ENCODE measurements around the gene FRMD4A. TPM values are rescaled to one million over a fixed set of nuclear protein-coding genes. Genes with fewer than 3 reads are reported as not detected.

Gene FRMD4A
- total RNA-seq, 1 experiment from 2014 or later, result 7.0 TPM

DNA sequence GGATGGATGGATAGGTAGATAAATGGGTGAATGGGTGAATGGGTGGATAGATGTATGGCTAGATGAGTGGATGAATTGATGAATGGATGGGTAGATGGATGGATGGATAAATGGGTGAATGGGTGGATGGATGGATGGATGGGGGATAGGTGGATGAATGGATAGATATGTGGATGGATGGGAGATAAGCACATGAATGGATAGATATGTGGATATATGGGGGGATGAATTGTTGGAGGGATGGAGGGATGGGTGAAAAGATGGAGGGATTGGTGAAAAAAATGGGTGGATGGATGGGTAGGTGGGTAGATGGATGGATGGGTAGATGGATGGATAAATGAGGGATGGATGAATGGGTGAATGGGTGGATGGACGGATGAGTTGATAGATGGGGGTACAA lies 196.4 kb downstream of the FRMD4A start:
- Mint-ChIP-seq H3K4me1 (ENCODE audit: low read depth, unreplicated experiment) (no peaks in the 10 kb centered on the region), H3K27ac (ENCODE audit: unreplicated experiment) (no peak overlapping the region), H3K27me3 (ENCODE audit: unreplicated experiment) (peaks cover 53% of the 10 kb centered on the region), H3K9me3 (ENCODE audit: low read depth, unreplicated experiment) (no peaks in the 10 kb centered on the region), H3K4me3 (ENCODE audit: low read depth, unreplicated experiment) (no peak overlapping the region), H3K36me3 (ENCODE audit: insufficient read depth, unreplicated experiment) (no peaks in the 10 kb centered on the region)
- DNase-seq, result no peak
- no TSS peak for BruUV-seq (replicated peaks)
- CTCF ChIA-PET, result no interaction called here
- intact Hi-C loops (cut with micrococcal nuclease; ENCODE audit: unreplicated experiment), result no loop called here
- TF ChIP-seq, protein P1, sequence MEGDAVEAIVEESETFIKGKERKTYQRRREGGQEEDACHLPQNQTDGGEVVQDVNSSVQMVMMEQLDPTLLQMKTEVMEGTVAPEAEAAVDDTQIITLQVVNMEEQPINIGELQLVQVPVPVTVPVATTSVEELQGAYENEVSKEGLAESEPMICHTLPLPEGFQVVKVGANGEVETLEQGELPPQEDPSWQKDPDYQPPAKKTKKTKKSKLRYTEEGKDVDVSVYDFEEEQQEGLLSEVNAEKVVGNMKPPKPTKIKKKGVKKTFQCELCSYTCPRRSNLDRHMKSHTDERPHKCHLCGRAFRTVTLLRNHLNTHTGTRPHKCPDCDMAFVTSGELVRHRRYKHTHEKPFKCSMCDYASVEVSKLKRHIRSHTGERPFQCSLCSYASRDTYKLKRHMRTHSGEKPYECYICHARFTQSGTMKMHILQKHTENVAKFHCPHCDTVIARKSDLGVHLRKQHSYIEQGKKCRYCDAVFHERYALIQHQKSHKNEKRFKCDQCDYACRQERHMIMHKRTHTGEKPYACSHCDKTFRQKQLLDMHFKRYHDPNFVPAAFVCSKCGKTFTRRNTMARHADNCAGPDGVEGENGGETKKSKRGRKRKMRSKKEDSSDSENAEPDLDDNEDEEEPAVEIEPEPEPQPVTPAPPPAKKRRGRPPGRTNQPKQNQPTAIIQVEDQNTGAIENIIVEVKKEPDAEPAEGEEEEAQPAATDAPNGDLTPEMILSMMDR (IDR thresholded peaks at IDR 0.05; ENCODE audit: unreplicated experiment), result no peak

DNA sequence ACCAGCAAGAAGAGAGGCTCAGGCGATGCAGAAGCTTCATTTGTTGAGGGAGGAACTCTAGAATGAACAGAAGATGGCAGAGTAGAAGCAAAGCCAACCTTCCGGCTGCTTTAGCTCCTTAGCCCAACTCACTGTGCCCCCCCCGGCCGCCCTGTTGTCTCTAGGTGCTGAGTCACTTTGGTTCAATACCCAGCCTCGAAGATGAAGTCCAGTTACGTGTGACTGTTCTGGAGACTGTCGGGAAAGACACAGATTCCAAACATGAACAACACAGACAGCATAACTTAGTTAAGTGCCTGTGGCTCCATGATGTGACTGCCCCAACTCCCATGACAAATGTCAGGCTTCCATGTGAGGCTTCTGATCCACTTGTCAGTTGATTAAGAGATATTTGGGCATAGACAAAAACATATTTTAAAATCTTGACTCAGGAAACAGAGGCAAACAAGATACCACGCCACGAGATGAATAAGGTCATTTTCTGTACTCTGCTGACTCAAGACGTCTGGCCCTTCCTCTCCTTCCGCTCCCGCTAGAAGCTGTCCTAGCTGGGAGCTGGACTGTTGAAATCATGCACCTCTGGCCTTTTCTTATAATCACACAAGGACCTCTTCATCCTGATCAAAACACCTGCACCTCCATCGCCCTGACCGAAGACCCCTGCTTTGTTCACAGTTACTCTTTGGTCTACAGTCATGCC lies 199.3 kb downstream of the FRMD4A start:
- H3K36me3 Mint-ChIP-seq (ENCODE audit: insufficient read depth, unreplicated experiment), result no peaks in the 10 kb centered on the region
- peaks cover 2% of the 10 kb centered on the region for H3K9me3 Mint-ChIP-seq (ENCODE audit: low read depth, unreplicated experiment)
- TF ChIP-seq, protein P1 (IDR thresholded peaks at IDR 0.05; ENCODE audit: unreplicated experiment), result no peak
- no peak overlapping the region for H3K27ac Mint-ChIP-seq (ENCODE audit: unreplicated experiment)
- CTCF ChIA-PET, result no interaction called here
- H3K4me3 Mint-ChIP-seq (ENCODE audit: low read depth, unreplicated experiment), result no peak overlapping the region
- DNase-seq, result no peak
- H3K4me1 Mint-ChIP-seq (ENCODE audit: low read depth, unreplicated experiment), result peaks cover 6% of the 10 kb centered on the region
- peaks cover 56% of the 10 kb centered on the region for H3K27me3 Mint-ChIP-seq (ENCODE audit: unreplicated experiment)
- intact Hi-C loops (cut with micrococcal nuclease; ENCODE audit: unreplicated experiment), result no loop called here
- BruUV-seq (replicated peaks), result no TSS peak

DNA sequence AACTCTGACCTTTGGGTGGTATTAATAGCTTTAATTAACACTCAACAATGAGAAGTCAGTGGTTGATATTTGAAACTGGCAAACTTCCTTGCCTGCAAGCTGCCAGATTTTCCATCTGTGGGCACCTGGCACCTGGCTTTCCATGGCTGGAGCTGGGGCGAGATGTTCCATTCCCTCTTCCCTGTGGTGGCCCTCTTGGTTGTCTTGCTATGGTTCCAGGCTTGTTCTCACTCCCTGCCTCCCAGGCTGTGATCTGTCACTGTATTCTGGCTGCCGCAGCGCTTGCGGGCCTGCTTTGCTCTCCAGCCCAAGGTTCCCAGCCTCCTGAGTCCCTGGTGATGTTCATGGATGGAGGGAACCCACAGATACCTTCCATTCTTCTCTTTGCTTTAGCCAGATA lies 201.0 kb downstream of the FRMD4A start:
- no TSS peak for BruUV-seq (replicated peaks)
- intact Hi-C loops (cut with micrococcal nuclease; ENCODE audit: unreplicated experiment), result no loop called here
- H3K4me1 Mint-ChIP-seq (ENCODE audit: low read depth, unreplicated experiment), result peaks cover 9% of the 10 kb centered on the region

DNA sequence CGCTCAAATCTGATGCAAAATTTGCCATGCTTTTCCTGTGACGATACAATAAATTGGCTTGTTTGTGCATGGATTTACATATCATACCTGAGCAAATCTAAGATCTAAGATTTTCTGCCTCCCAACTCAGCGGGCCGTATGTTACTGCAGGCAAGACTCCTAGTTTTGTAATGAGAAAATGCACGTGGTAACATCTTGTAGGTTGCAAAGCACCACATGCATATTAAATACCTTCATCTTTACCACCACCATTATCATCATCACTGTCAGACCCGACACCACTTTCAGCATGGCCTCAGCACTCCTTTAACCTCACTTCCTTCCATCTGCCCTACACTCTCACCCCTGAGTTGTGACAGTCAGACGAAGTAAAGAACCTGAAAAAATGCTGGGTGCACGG lies 202.2 kb downstream of the FRMD4A start:
- peaks cover 9% of the 10 kb centered on the region for H3K4me1 Mint-ChIP-seq (ENCODE audit: low read depth, unreplicated experiment)
- peaks cover 41% of the 10 kb centered on the region for H3K27me3 Mint-ChIP-seq (ENCODE audit: unreplicated experiment)
- TF ChIP-seq, protein P1 (IDR thresholded peaks at IDR 0.05; ENCODE audit: unreplicated experiment), result no peak
- H3K9me3 Mint-ChIP-seq (ENCODE audit: low read depth, unreplicated experiment), result peaks cover 2% of the 10 kb centered on the region
- no TSS peak for BruUV-seq (replicated peaks)
- no peak overlapping the region for H3K27ac Mint-ChIP-seq (ENCODE audit: unreplicated experiment)
- no peak for DNase-seq
- H3K36me3 Mint-ChIP-seq (ENCODE audit: insufficient read depth, unreplicated experiment), result no peaks in the 10 kb centered on the region
- CTCF ChIA-PET, result no interaction called here
- intact Hi-C loops (cut with micrococcal nuclease; ENCODE audit: unreplicated experiment), result no loop called here
- H3K4me3 Mint-ChIP-seq (ENCODE audit: low read depth, unreplicated experiment), result no peak overlapping the region

More for the DNA sequence above, 201.0 kb downstream of the FRMD4A start:
- TF ChIP-seq, protein P1 (IDR thresholded peaks at IDR 0.05; ENCODE audit: unreplicated experiment), result no peak
- DNase-seq, result no peak
- Mint-ChIP-seq H3K4me3 (ENCODE audit: low read depth, unreplicated experiment) (no peak overlapping the region), H3K27me3 (ENCODE audit: unreplicated experiment) (peaks cover 53% of the 10 kb centered on the region), H3K27ac (ENCODE audit: unreplicated experiment) (no peak overlapping the region), H3K36me3 (ENCODE audit: insufficient read depth, unreplicated experiment) (no peaks in the 10 kb centered on the region), H3K9me3 (ENCODE audit: low read depth, unreplicated experiment) (peaks cover 2% of the 10 kb centered on the region)
- CTCF ChIA-PET, result no interaction called here
